Measurements from ENCODE around the gene FYB1.

Gene FYB1

GRCh38 chr5:39164016-39164415 is 55.3 kb downstream of the FYB1 start:
- Histone ChIP-seq H3K9me3 (no peaks in the 10 kb centered on the region), H3K27me3 (peaks cover 6% of the 10 kb centered on the region; the same call in 1 of the 2 replicates), H3K36me3 (no peaks in the 10 kb centered on the region), H3K4me1 (no peaks in the 10 kb centered on the region), H3K4me3 (ENCODE audit: low read depth, low read length) (no peak overlapping the region)
- TF ChIP-seq CTCF (IDR thresholded peaks at IDR 0.05; ENCODE audit: low read depth, low read length): no peak
- DNase-seq: no peak

GRCh38 chr5:39161578-39161977 is 57.8 kb downstream of the FYB1 start:
- Histone ChIP-seq H3K27me3 (peaks cover 6% of the 10 kb centered on the region; the same call in 1 of the 2 replicates), H3K4me3 (ENCODE audit: low read depth, low read length) (no peak overlapping the region), H3K36me3 (no peaks in the 10 kb centered on the region), H3K4me1 (no peaks in the 10 kb centered on the region), H3K9me3 (no peaks in the 10 kb centered on the region)
- no peak for DNase-seq
- no peak for TF ChIP-seq CTCF (IDR thresholded peaks at IDR 0.05; ENCODE audit: low read depth, low read length)

- peaks cover 6% of the 10 kb centered on the region for H3K27me3 ChIP-seq
- H3K36me3 ChIP-seq: no peaks in the 10 kb centered on the region
- no peak for TF ChIP-seq CTCF (IDR thresholded peaks at IDR 0.05; ENCODE audit: low read depth, low read length)
- no peak overlapping the region for H3K4me3 ChIP-seq (ENCODE audit: low read depth, low read length)
- H3K9me3 ChIP-seq: no peaks in the 10 kb centered on the region
- no peak for DNase-seq
- no peaks in the 10 kb centered on the region for H3K4me1 ChIP-seq
Observed at GRCh38 chr5:39160576-39161213, 58.7 kb downstream of the FYB1 start.

- TF ChIP-seq CTCF (IDR thresholded peaks at IDR 0.05; ENCODE audit: low read depth, low read length): no peak
- DNase-seq: no peak
- Histone ChIP-seq H3K9me3 (no peaks in the 10 kb centered on the region), H3K4me3 (ENCODE audit: low read depth, low read length) (no peak overlapping the region), H3K27me3 (peaks cover 9% of the 10 kb centered on the region), H3K36me3 (no peaks in the 10 kb centered on the region), H3K4me1 (no peaks in the 10 kb centered on the region)
Observed at GRCh38 chr5:39159811-39160490, 59.4 kb downstream of the FYB1 start.

- H3K4me3 ChIP-seq (ENCODE audit: low read depth, low read length): no peak overlapping the region
- peaks cover 9% of the 10 kb centered on the region for H3K27me3 ChIP-seq
- no peaks in the 10 kb centered on the region for H3K4me1 ChIP-seq
- no peaks in the 10 kb centered on the region for H3K36me3 ChIP-seq
- DNase-seq: no peak
- TF ChIP-seq CTCF (IDR thresholded peaks at IDR 0.05; ENCODE audit: low read depth, low read length): no peak
- no peaks in the 10 kb centered on the region for H3K9me3 ChIP-seq
Observed at GRCh38 chr5:39158786-39159185, 60.6 kb downstream of the FYB1 start.

GRCh38 chr5:39158127-39158593 is 61.2 kb downstream of the FYB1 start:
- no peak for TF ChIP-seq CTCF (IDR thresholded peaks at IDR 0.05; ENCODE audit: low read depth, low read length)
- Histone ChIP-seq H3K27me3 (peaks cover 9% of the 10 kb centered on the region), H3K4me1 (no peaks in the 10 kb centered on the region), H3K4me3 (ENCODE audit: low read depth, low read length) (no peak overlapping the region), H3K9me3 (no peaks in the 10 kb centered on the region), H3K36me3 (no peaks in the 10 kb centered on the region)
- no peak for DNase-seq
